CD14-positive monocyte (primary cell): ENCODE results near the gene ACOT2. TPM values are rescaled to one million over a fixed set of nuclear protein-coding genes. Genes with fewer than 3 reads are reported as not detected.
"Not testable (repeated sequence)": the region's sequence is repeated elsewhere in the genome, so short reads cannot be mapped to it uniquely, and the experiment has no call there.

ENCODE experiments used
- DNase-seq, 3 donors: peaks; one replicate each; pipeline ENCODE4 v3.0.0-alpha.2; 2011 to 2022
- H2AFZ ChIP-seq: 2 replicates; pipeline ENCODE4 v1.6.0; 2012; ENCODE audit warnings: mild to moderate bottlenecking, low read depth, low read length, inconsistent platforms; ENCODE audit not compliant: insufficient read depth, poor library complexity, severe bottlenecking
- H3K27ac ChIP-seq, 2 donors: 1 replicate in 1 of 2; 2 replicates in 1 of 2; pipeline ENCODE4 v1.5.1; 2012 to 2013; ENCODE audit warnings: low read length in 2 of 2, control low read depth in 1 of 2, inconsistent platforms in 1 of 2, low read depth in 1 of 2, mild to moderate bottlenecking in 1 of 2
- H3K27me3 ChIP-seq, 2 donors: one replicate each; pipeline versions ENCODE4 v1.6.0 to v1.6.1; 2011 to 2013; ENCODE audit warnings: low read length in 2 of 2; ENCODE audit not compliant: control insufficient read depth in 2 of 2, insufficient read depth in 2 of 2
- H3K36me3 ChIP-seq, 2 donors: replicated peaks in 1 of 2; 1 replicate in 1 of 2; 2 replicates in 1 of 2; pipeline versions ENCODE4 v1.5.1 to v1.6.1; 2012 to 2013; ENCODE audit warnings: low read length in 2 of 2, control low read depth in 1 of 2, inconsistent platforms in 1 of 2, mild to moderate bottlenecking in 1 of 2; ENCODE audit not compliant: insufficient read depth in 2 of 2, control insufficient read depth in 1 of 2
- H3K4me1 ChIP-seq, 2 donors: 1 replicate in 1 of 2; 2 replicates in 1 of 2; pipeline versions ENCODE4 v1.5.1 to v1.6.1; 2012 to 2013; ENCODE audit warnings: low read length in 2 of 2, control low read depth in 1 of 2, inconsistent platforms in 1 of 2, mild to moderate bottlenecking in 1 of 2, moderate library complexity in 1 of 2; ENCODE audit not compliant: insufficient read depth in 2 of 2, control insufficient read depth in 1 of 2
- H3K4me2 ChIP-seq: replicated peaks from 2 replicates; pipeline ENCODE3; 2012; ENCODE audit warnings: low read length, moderate library complexity, mild to moderate bottlenecking; ENCODE audit not compliant: poor library complexity, severe bottlenecking; ENCODE audit errors: extremely low read depth
- H3K4me3 ChIP-seq, 3 experiments: fragments of 200-600 bp in 1 of 3; sonication (generic) in 1 of 3; replicated peaks in 1 of 3; 1 replicate in 2 of 3; 2 replicates in 1 of 3; pipeline ENCODE4 v1.5.1; 2011 to 2013; ENCODE audit warnings: low read length in 3 of 3, mild to moderate bottlenecking in 3 of 3, control low read depth in 2 of 3, low read depth in 2 of 3, inconsistent platforms in 1 of 3, moderate library complexity in 1 of 3
- H3K79me2 ChIP-seq: 2 replicates; pipeline ENCODE4 v1.6.0; 2012; ENCODE audit warnings: mild to moderate bottlenecking, control low read depth, inconsistent platforms, low read length, moderate library complexity; ENCODE audit not compliant: insufficient read depth
- H3K9ac ChIP-seq: 2 replicates; pipeline ENCODE4 v1.6.0; 2017; ENCODE audit warnings: low read length, mild to moderate bottlenecking; ENCODE audit not compliant: insufficient read depth, poor library complexity, severe bottlenecking
- H3K9me3 ChIP-seq, 2 donors: replicated peaks in 1 of 2; 1 replicate in 1 of 2; 2 replicates in 1 of 2; pipeline versions ENCODE4 v1.5.1 to v1.6.1; 2012 to 2013; ENCODE audit warnings: low read length in 2 of 2, control low read depth in 1 of 2; ENCODE audit not compliant: control insufficient read depth in 1 of 2, insufficient read depth in 1 of 2
- H4K20me1 ChIP-seq: 2 replicates; pipeline ENCODE4 v1.6.0; 2012; ENCODE audit warnings: mild to moderate bottlenecking, low read length, control low read depth, moderate library complexity; ENCODE audit not compliant: insufficient read depth
- H3K27ac Mint-ChIP-seq, 7 donors: one replicate each; pipeline ENCODE4 v1.8.0; 2020; ENCODE audit warnings: mild to moderate bottlenecking in 7 of 7, mixed read lengths in 7 of 7, moderate library complexity in 6 of 7, inconsistent platforms in 2 of 7
- H3K27me3 Mint-ChIP-seq, 3 donors: one replicate each; pipeline ENCODE4 v1.8.0; 2021 to 2022; ENCODE audit warnings: low read depth in 3 of 3, mild to moderate bottlenecking in 3 of 3, mixed read lengths in 3 of 3, moderate library complexity in 3 of 3, inconsistent platforms in 1 of 3
- H3K36me3 Mint-ChIP-seq, 2 donors: one replicate each; pipeline ENCODE4 v1.8.0; 2020; ENCODE audit warnings: mixed read lengths in 2 of 2, inconsistent platforms in 1 of 2, mild to moderate bottlenecking in 1 of 2
- H3K4me1 Mint-ChIP-seq: one replicate; pipeline ENCODE4 v1.8.0; 2020; ENCODE audit warnings: mild to moderate bottlenecking, mixed read lengths
- H3K4me3 Mint-ChIP-seq, 2 donors: one replicate each; pipeline ENCODE4 v1.8.0; 2020; ENCODE audit warnings: mild to moderate bottlenecking in 2 of 2, mixed read lengths in 2 of 2, moderate library complexity in 1 of 2
- H3K9me3 Mint-ChIP-seq, 7 donors: one replicate each; pipeline ENCODE4 v1.8.0; 2020 to 2022; ENCODE audit warnings: mixed read lengths in 7 of 7, mild to moderate bottlenecking in 6 of 7, moderate library complexity in 6 of 7, inconsistent platforms in 2 of 7
- CTCF ChIP-seq: fragments of 200-600 bp; IDR thresholded peaks from one replicate; pipeline ENCODE4 v1.8.0; 2022; ENCODE audit warnings: antibody characterized with exemption, mild to moderate bottlenecking
- WGBS: methylation state at CpG from one replicate; pipeline ENCODE4 v1.1.5; 2013; ENCODE audit warnings: missing lambda C conversion rate; ENCODE audit not compliant: insufficient coverage; 5-methylcytosine and 5-hydroxymethylcytosine counted together
- intact Hi-C, 2 donors: fragments of 100-400 bp; cut with micrococcal nuclease; formaldehyde crosslinking; loops; one replicate each; pipeline versions ENCODE4 v1.15.0 to v1.15.1; 2023
- polyA plus RNA-seq, 3 donors: library from polyadenylated mRNA; depleted of rRNA in 1 of 3; unstranded in 2 of 3; stranded (reverse) in 1 of 3; fragments of 300-500 nt in 2 of 3; fragments of >200 nt in 1 of 3; fragmentation: Illumina TruSeq in 2 of 3; gene quantifications; 1 replicate in 2 of 3; 2 replicates in 1 of 3; pipeline ENCODE4 v1.2.3, GENCODE V29; 2012 to 2021

Gene ACOT2
- polyA plus RNA-seq, 3 donors: 2.6 to 6.0 (median 5.2) TPM

- Histone ChIP-seq H3K4me3 (no peak overlapping the region), H3K4me1 (peaks cover 8 to 14% of the 10 kb centered on the region in 2 donors), H3K27me3 (no peaks in the 10 kb centered on the region), H3K36me3 (no peaks in the 10 kb centered on the region), H3K9me3 (no peaks in the 10 kb centered on the region), H2AFZ (no peak overlapping the region), H3K27ac (no peak overlapping the region), H3K4me2 (no peak overlapping the region), H3K79me2 (no peaks in the 10 kb centered on the region), H3K9ac (no peak overlapping the region), H4K20me1 (no peaks in the 10 kb centered on the region)
- Mint-ChIP-seq H3K9me3 (peaks cover 0 to 8% (median 6%) of the 10 kb centered on the region in 7 donors), H3K4me1 (peaks cover 15% of the 10 kb centered on the region), H3K27ac (no peak overlapping the region), H3K36me3 (no peaks in the 10 kb centered on the region), H3K4me3 (no peak overlapping the region), H3K27me3 (peaks cover 20 to 34% (median 25%) of the 10 kb centered on the region in 3 donors)
- intact Hi-C loops: no loop called here
- no peak for DNase-seq
- no peak for TF ChIP-seq CTCF
- no CpG with 5 or more reads among the region's 1 CpG for WGBS
These were observed 19.7 kb downstream of the ACOT2 start for GRCh38 chr14:73588695-73589094.

GRCh38 chr14:73589116-73589515 lies 20.1 kb downstream of the ACOT2 start:
- H3K27ac Mint-ChIP-seq: peak overlapping the region in 2 of 7 donors; percentile 15 to 27
- intact Hi-C loops: no loop called here
- no peaks in the 10 kb centered on the region for H3K27me3 ChIP-seq

DNA sequence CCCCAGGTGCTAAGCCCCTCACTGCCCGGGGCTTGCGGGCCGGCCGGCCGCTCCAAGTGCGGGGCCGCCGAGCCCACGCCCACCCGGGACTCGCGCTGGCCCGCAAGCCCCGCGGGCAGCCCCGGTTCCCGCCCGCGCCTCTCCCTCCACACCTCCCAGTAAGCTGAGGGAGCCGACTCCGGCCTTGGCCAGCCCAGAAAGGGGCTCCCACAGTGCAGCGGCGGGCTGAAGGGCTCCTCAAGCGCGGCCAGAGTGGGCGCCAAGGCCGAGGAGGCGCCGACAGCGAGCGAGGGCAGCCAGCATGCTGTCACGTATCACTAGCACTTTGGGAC lies 21.6 kb downstream of the ACOT2 start:
- H3K9me3 Mint-ChIP-seq, intact Hi-C loops, H3K36me3 Mint-ChIP-seq, H3K4me3 ChIP-seq, H3K27ac Mint-ChIP-seq, H4K20me1 ChIP-seq, H2AFZ ChIP-seq, H3K9me3 ChIP-seq, H3K27ac ChIP-seq, H3K4me3 Mint-ChIP-seq, H3K27me3 ChIP-seq, H3K36me3 ChIP-seq, DNase-seq, H3K4me2 ChIP-seq, H3K79me2 ChIP-seq, H3K9ac ChIP-seq: not testable (repeated sequence)
- Mint-ChIP-seq H3K4me1 (peaks cover 15% of the 10 kb centered on the region), H3K27me3 (peaks cover 19 to 34% (median 25%) of the 10 kb centered on the region in 3 donors)
- 100% methylated on average over 2 of the region's 32 CpGs for WGBS
- peaks cover 8 to 14% of the 10 kb centered on the region in 2 donors for H3K4me1 ChIP-seq

More at GRCh38 chr14:73589116-73589515, 20.1 kb downstream of the ACOT2 start:
- Mint-ChIP-seq H3K9me3 (peaks cover 0 to 8% (median 6%) of the 10 kb centered on the region in 7 donors), H3K27me3 (peaks cover 20 to 34% (median 25%) of the 10 kb centered on the region in 3 donors), H3K36me3 (no peaks in the 10 kb centered on the region), H3K4me3 (no peak overlapping the region), H3K4me1 (peaks cover 15% of the 10 kb centered on the region)
- Histone ChIP-seq H2AFZ (no peak overlapping the region), H3K9me3 (no peaks in the 10 kb centered on the region), H3K79me2 (no peaks in the 10 kb centered on the region), H3K27ac (no peak overlapping the region), H3K4me3 (no peak overlapping the region), H3K9ac (no peak overlapping the region), H3K4me1 (peaks cover 8 to 14% of the 10 kb centered on the region in 2 donors), H4K20me1 (no peaks in the 10 kb centered on the region), H3K36me3 (no peaks in the 10 kb centered on the region), H3K4me2 (no peak overlapping the region)
- 50% methylated on average over 3 of the region's 4 CpGs for WGBS
- DNase-seq: no peak
- TF ChIP-seq CTCF: no peak
